Measurements from ENCODE around the gene CCDC107.
A peak's percentile ranks its signal among the peaks of the same experiment; 100 is the strongest.

Gene CCDC107

GRCh38 chr9:35691757-35692301, 33.7 kb downstream of the CCDC107 start:
- no peak for DNase-seq (ENCODE audit: extremely low read depth, low read depth)
- TF ChIP-seq, protein P1, sequence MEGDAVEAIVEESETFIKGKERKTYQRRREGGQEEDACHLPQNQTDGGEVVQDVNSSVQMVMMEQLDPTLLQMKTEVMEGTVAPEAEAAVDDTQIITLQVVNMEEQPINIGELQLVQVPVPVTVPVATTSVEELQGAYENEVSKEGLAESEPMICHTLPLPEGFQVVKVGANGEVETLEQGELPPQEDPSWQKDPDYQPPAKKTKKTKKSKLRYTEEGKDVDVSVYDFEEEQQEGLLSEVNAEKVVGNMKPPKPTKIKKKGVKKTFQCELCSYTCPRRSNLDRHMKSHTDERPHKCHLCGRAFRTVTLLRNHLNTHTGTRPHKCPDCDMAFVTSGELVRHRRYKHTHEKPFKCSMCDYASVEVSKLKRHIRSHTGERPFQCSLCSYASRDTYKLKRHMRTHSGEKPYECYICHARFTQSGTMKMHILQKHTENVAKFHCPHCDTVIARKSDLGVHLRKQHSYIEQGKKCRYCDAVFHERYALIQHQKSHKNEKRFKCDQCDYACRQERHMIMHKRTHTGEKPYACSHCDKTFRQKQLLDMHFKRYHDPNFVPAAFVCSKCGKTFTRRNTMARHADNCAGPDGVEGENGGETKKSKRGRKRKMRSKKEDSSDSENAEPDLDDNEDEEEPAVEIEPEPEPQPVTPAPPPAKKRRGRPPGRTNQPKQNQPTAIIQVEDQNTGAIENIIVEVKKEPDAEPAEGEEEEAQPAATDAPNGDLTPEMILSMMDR (IDR thresholded peaks at IDR 0.05; ENCODE audit: low read depth, low read length): no peak

DNA sequence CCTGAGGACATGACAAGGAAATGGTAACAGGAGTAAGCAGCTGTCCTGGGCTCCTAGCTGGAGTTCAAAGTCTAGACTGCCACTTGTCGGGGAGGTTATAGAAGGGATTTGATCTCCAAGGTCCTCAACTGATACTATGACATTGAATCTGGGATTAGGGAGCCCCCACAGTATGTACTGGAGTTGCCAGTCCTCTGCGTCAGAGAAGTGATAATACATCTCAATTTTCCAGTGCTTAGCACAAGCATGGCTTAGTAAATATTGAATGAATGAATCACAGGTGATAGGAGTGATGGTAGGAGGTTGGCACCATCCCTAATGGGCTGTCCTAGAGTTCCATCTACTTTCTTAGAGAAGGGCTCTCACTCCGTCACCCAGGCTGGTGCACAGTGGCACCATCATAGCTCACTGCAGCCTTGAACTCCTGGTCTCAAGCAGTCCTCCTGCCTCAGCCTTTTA, 37.9 kb downstream of the CCDC107 start:
- DNase-seq (ENCODE audit: extremely low read depth, low read depth): no peak

DNA sequence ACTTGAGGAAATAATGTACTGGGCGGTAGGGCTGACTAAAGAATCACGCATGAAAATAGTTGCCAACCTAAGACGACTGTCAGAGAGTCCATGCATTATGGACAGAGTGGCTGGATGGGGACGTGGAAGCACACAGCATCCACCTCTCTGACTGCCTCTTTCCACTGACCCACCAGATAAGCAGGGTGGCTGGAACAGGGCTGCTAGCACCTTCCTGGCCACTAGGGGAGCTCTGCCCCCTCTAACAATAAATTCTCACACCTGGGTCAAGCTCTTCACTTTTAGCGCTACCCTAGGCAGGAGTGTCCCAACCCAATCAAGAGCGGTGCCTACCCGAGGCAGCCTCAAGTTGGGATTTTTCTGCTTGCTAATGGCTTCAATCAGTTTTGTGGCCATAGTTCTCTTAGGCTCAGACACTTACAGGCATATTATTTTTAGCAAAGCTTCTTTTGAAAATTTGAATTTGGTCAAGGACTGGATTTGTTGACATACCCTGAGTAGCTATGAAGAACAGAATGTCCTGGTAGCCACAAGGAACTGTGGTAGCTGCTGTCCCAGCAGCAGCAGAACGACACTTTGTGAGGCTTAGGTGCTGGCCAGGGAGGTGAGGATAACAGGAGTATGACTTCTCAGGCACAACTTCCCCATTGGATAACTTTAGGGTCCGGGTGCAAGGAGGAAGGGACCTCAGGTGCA, 38.6 kb downstream of the CCDC107 start:
- no peak for DNase-seq (ENCODE audit: extremely low read depth, low read depth)
- TF ChIP-seq, protein P1 (IDR thresholded peaks at IDR 0.05; ENCODE audit: low read depth, low read length): peak; percentile 93

More for the DNA sequence above, 37.9 kb downstream of the CCDC107 start:
- TF ChIP-seq, protein P1 (IDR thresholded peaks at IDR 0.05; ENCODE audit: low read depth, low read length): no peak

DNA sequence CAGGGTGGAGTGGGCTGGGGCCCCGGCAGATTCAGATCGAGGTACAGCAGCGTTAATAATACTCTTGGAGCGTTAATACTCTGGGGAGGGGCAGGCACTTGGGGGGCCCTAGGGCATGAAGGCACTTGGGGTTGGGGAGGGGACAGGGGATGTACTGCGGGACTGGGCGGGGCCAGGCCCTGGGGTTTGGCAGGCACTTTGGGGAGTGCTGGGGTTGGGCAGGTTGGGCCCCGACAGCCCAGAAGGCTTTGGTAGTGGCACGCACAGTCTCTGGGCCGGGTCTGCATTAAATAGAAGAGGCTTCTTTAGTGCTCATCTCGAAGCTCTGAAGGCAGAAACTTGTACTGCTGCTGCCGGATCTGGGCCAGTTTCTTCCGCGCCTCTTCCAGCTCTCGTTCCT, 39.4 kb downstream of the CCDC107 start:
- TF ChIP-seq, protein P1 (IDR thresholded peaks at IDR 0.05; ENCODE audit: low read depth, low read length): no peak
- DNase-seq (ENCODE audit: extremely low read depth, low read depth): no peak

GRCh38 chr9:35698231-35698630, 40.1 kb downstream of the CCDC107 start:
- TF ChIP-seq, protein P1 (IDR thresholded peaks at IDR 0.05; ENCODE audit: low read depth, low read length): no peak

DNA sequence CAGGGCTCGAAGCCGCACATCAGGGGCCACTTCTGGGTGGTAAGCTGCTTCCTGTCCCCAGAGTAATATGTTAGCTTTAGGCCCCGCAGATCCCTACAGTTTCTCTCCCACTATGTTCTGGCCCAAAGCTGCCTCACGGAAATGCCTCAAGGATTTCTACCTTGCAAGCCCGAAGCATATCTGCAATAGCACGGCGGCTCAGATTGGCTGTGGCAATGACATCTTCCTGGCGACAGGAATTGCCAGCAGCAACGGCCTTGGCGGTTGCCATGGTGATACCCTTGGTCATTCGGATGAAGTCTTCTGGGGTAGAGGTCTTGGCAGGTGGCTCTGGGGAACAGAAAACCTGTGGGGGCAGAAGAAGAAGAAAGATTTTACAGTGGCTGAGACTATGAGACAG, 41.9 kb downstream of the CCDC107 start:
- TF ChIP-seq, protein P1 (IDR thresholded peaks at IDR 0.05; ENCODE audit: low read depth, low read length): no peak
- DNase-seq (ENCODE audit: extremely low read depth, low read depth): no peak

More at GRCh38 chr9:35698231-35698630, 40.1 kb downstream of the CCDC107 start:
- no peak for DNase-seq (ENCODE audit: extremely low read depth, low read depth)

GRCh38 chr9:35700942-35701341, 42.9 kb downstream of the CCDC107 start:
- TF ChIP-seq, protein P1 (IDR thresholded peaks at IDR 0.05; ENCODE audit: low read depth, low read length): no peak
- DNase-seq (ENCODE audit: extremely low read depth, low read depth): no peak

Measured in AG09319 (cell line).